GM19438 (cell line): ENCODE measurements around the gene PTPRG.

Experiments used
- ATAC-seq: cut with Tn5 transposase; IDR thresholded peaks from one replicate; pipeline ENCODE4 v1.9.1; 2021; ENCODE audit warnings: low read depth; ENCODE audit not compliant: unreplicated experiment

The PTPRG gene

GRCh38 chr3:62073038-62073437 lies 511.7 kb downstream of the PTPRG start:
- no peak for ATAC-seq

- ATAC-seq, result no peak
Measured at GRCh38 chr3:62084558-62084957, 523.2 kb downstream of the PTPRG start.

GRCh38 chr3:62088472-62089104 lies 527.2 kb downstream of the PTPRG start:
- ATAC-seq, result no peak

GRCh38 chr3:62090066-62090465 lies 528.7 kb downstream of the PTPRG start:
- no peak for ATAC-seq

GRCh38 chr3:62090519-62090918 lies 529.1 kb downstream of the PTPRG start:
- no peak for ATAC-seq

GRCh38 chr3:62093025-62093424 lies 531.7 kb downstream of the PTPRG start:
- ATAC-seq, result no peak

GRCh38 chr3:62094461-62094860 lies 533.1 kb downstream of the PTPRG start:
- ATAC-seq, result no peak

- ATAC-seq, result no peak
Measured at GRCh38 chr3:62095080-62095479, 533.7 kb downstream of the PTPRG start.

- ATAC-seq, result no peak
Measured at GRCh38 chr3:62095756-62096155, 534.4 kb downstream of the PTPRG start.

- ATAC-seq, result no peak
Measured at GRCh38 chr3:62096521-62096920, 535.1 kb downstream of the PTPRG start.

- no peak for ATAC-seq
Measured at GRCh38 chr3:62097121-62097520, 535.8 kb downstream of the PTPRG start.

- no peak for ATAC-seq
Measured at GRCh38 chr3:62098646-62099365, 537.4 kb downstream of the PTPRG start.

GRCh38 chr3:62100282-62100989 lies 539.1 kb downstream of the PTPRG start:
- no peak for ATAC-seq

- no peak for ATAC-seq
Measured at GRCh38 chr3:62101488-62101887, 540.1 kb downstream of the PTPRG start.

- no peak for ATAC-seq
Measured at GRCh38 chr3:62103531-62103930, 542.2 kb downstream of the PTPRG start.

GRCh38 chr3:62109534-62109933 lies 548.2 kb downstream of the PTPRG start:
- no peak for ATAC-seq

GRCh38 chr3:62110443-62111225 lies 549.3 kb downstream of the PTPRG start:
- no peak for ATAC-seq

GRCh38 chr3:62113092-62113491 lies 551.7 kb downstream of the PTPRG start:
- no peak for ATAC-seq

- ATAC-seq, result no peak
Measured at GRCh38 chr3:62114763-62115162, 553.4 kb downstream of the PTPRG start.

- no peak for ATAC-seq
Measured at GRCh38 chr3:62117903-62118548, 556.7 kb downstream of the PTPRG start.
